Activated CD8-positive, alpha-beta memory T cell treated with anti-CD3 and anti-CD28 coated beads, Interleukin-2, amount 50 U/mL, for 24 hours (primary cell): Measurements from ENCODE around the gene KMT2E.
"Not testable (repeated sequence)": the region's sequence is repeated elsewhere in the genome, so short reads cannot be mapped to it uniquely, and the experiment has no call there.

Experiments used
- DNase-seq: peaks from one replicate; pipeline ENCODE4 v3.0.0-alpha.2; 2020; ENCODE audit errors: extremely low read depth

Gene KMT2E

GRCh38 chr7:104983076-104983577 lies 30.9 kb upstream of the KMT2E start:
- DNase-seq = no peak

GRCh38 chr7:104983578-104984539 lies 30.1 kb upstream of the KMT2E start:
- DNase-seq = peak; percentile 62

DNA sequence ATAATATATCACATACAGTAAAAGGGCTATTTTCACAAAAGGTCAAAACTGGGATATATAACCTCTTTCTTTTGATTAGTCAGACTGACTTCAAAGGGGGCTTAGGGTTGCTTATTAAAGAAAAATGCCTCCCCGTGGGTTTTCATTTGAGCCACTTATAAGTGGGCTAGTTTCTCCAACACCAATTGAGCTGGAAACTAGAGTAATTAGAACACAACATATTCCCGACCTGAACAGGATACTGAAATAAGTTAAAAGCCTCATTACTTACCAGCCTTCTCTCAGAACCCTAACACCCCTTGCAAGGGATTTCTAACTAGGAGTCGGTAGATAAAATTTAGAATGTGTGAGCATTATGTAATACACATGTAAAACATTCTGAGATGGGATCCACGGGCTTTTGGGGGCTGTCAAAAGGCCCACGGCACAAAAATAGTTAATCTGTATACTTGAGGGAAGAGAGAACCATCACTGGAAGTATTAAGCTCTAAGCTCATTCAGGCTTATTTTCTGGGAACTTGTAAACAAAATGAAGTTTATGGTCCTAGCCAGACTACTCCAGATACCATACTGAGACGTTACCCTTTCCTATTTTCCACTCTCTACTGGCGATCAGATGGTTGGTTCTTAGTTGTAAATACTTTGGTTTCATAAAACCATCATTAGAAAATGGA lies 29.3 kb upstream of the KMT2E start:
- no peak for DNase-seq

- DNase-seq = no peak
Observed at GRCh38 chr7:104985259-104985617, 28.8 kb upstream of the KMT2E start.

GRCh38 chr7:104986628-104987259 lies 27.3 kb upstream of the KMT2E start:
- no peak for DNase-seq

GRCh38 chr7:104987403-104987802 lies 26.6 kb upstream of the KMT2E start:
- not testable (repeated sequence) for DNase-seq

- no peak for DNase-seq
Observed at GRCh38 chr7:104990983-104991382, 23.0 kb upstream of the KMT2E start.

- no peak for DNase-seq
Observed at GRCh38 chr7:104992306-104992705, 21.7 kb upstream of the KMT2E start.

- no peak for DNase-seq
Observed at GRCh38 chr7:104993217-104993862, 20.7 kb upstream of the KMT2E start.

DNA sequence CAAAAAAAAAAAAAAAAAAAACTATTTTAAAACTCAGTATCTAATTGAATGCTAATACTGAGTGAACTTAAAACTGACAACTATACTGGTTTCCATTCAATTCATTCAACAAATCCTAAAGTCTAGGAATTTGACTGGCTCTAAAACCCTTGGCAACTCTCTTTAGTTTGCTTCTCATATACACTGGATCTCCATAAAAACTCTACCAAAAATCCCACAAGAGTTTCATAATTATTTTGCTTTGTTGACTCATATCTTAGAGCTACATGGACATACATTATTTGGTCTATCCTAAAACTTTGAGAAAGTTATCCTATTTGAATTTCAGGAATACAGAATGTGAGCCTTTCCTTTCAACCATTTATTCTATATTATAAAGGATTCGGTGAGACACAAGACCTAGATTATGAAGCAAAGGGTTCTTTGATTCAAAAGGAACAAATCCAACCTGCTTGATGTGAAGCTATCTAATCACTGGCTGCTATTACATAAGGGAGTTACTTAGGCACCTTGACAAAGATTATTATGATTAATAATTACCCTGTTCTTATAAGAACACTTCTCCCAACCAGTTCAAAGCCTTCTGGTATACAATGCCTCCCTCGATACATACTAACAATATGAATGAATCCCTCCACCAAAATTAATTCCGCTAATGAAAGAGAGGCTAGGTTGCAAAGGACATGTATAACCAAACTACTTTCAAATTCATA lies 15.8 kb upstream of the KMT2E start:
- no peak for DNase-seq

DNA sequence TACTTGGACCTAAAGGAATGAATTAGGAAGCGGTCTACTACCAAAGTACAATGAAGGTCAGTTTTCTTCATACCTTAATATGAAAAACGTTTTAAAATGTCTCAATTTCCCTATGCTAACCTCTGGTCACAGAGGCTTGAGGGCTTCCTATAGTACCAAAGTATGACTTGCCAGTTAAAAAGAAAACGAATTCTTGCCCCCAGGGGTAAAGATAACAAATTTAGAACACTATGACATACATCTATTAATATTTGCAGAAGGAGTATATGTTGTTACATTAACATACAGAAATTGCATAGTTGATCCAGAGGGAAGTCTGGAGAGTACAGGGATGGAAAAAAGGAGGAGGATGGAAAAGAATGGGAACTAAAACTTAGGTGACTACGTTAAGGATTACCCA lies 13.8 kb upstream of the KMT2E start:
- no peak for DNase-seq

DNA sequence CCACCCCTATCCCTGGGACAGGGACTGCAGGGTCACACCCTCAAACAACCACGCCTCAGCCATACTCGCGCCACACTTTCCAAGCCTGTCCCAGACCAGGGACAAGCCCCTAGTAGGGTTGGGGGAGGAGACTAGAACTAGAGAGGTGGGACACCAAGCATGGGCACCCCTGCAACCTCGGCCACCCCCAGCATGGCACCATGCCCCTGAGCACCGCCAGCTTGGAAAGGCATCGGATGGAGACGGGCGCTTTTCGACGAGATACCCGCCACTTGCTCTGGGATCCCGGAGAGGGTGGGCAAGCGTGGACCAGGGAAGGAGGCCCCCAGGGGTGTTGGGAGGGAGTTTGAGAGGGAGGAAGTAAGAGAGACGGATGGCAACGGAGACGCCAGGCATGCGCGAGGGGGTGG lies 13.1 kb upstream of the KMT2E start:
- DNase-seq = no peak

DNA sequence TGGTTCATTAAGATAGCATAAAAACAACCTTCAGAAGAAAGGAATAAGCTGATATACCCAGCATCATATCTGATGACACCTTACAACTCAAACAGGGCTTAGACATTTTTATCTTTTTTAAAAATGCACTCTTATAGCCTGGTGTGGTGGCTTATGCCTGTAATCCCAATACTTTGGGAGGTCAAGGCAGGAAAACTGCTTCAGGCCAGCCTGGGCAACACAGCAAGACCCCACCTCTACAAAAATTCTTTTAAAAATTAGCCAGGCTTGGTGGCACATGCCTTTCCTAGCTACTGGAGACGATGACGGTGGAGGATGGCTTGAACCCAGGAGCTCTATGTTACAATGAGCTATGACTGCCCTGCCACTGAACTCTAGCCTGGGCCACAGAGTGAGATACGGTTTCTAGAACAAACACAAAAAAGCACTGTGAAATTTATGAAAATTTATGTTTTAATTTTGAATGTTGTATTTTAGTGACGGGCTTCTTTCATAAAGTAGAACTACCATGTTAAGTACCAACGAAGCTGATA lies 12.3 kb upstream of the KMT2E start:
- DNase-seq = no peak

DNA sequence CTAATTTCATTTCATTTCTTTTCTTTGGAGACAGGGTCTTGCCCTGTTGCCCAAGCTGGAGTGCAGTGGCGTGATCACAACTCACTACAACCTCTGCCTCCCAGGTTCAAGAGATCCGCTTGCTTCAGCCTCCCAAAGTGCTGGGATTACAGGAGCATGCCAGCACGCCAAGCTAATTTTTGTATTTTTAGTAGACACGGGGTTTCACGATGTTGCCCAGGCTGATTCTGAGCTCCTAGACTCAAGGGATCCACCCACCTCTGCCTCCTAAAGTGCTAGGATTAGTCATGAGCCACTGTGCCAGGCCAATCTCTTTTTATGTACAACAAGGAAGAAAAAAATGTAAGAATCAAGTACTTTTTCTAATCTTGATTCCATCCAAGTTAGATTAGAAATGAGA lies 10.7 kb upstream of the KMT2E start:
- DNase-seq = no peak

- DNase-seq = no peak
Observed at GRCh38 chr7:105003872-105004510, 10.0 kb upstream of the KMT2E start.

DNA sequence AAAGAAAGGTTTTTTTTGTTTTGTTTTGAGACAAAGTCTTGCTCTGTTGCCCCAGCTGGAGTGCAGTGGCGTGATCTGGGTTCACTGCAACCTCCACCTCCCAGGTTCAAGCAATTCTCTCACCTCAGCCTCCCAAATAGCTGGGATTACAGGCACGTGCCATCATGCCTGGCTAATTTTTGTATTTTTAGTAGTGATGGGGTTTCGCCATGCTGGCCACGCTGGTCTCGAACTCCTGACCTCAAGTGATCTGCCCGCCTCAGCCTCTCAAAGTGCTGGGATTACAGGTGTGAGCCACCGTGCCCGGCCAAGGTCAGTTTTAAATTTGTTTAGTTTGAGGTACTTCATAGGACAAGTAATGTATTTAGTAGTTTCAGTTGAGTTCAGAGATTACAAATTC lies 9.0 kb upstream of the KMT2E start:
- DNase-seq = not testable (repeated sequence)

GRCh38 chr7:105005486-105005885 lies 8.5 kb upstream of the KMT2E start:
- DNase-seq = not testable (repeated sequence)

DNA sequence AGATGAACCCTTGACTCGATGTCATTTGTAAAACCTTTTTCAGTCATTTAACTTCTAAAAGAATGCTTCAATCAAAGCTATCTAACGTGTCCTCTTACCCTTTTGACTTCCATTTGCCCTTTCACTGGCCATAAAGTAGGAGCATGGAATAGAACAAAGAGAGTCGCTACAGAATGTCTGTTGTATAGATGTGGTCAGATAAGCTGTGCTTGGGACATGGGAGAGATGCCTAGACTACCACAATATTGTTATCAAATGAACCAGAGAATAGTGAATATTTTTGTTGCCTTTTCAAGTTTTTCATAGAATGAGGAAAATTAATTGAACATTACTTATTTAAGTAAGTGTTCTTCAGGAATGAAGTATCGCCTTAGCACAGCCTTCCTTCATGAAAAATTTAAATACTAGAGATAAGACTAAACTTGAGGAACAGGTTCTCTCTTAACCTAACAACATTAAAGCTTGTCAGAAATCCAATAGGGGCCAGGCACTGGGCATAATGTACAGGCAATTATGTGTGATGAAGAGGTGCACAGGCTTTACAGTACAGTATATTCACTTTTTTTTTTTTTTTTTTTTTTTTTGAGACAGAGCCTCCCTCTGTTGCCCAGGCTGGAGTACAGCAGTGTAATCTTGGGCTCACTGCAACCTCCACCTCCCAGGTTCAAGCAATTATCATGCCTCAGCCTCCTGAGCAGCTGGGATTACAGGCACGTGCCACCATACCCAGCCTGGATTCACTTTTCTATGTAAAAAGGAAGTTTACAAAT lies 7.5 kb upstream of the KMT2E start:
- no peak for DNase-seq

DNA sequence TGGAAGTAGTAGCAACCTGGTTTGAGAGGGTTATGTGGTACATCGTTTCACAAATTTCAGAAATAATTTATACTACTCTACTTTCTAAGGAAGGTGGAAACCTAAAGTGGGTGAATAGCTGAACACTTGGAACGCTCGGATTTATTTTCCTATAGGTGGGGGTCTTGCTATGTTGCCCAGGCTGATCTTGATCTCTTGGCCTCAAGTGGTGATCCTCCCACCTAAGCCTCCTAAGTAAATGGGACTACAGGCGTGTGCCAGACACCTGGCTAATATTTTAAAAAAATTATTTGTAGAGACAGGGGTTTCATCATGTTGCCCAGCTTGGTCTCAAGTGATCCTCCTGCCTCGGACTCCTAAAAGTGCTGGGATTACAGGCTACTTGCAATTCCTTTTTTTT lies 6.7 kb upstream of the KMT2E start:
- DNase-seq = no peak
